GM23338 (cell line): ENCODE data around the gene OR10P1. TPM values are rescaled to one million over a fixed set of nuclear protein-coding genes. Genes with fewer than 3 reads are reported as not detected.

Source experiments
- CREB1 ChIP-seq: fragments of 250-450 bp; sonication (Bioruptor Pico); IDR thresholded peaks from 2 replicates; pipeline ENCODE4 v1.5.0; 2020; ENCODE audit warnings: low read depth, mild to moderate bottlenecking, moderate library complexity
- ETS1 ChIP-seq: IDR thresholded peaks from 2 replicates; pipeline ENCODE4 v1.6.1; 2016; ENCODE audit warnings: antibody characterized with exemption
- EZH2 ChIP-seq: fragments of 200-600 bp; sonication (generic); IDR thresholded peaks from one replicate; pipeline ENCODE4 v1.8.0; 2017; ENCODE audit warnings: antibody characterized with exemption, mild to moderate bottlenecking, low read depth; ENCODE audit not compliant: unreplicated experiment
- JUNB ChIP-seq: IDR thresholded peaks from one replicate; pipeline ENCODE4 v1.6.1; 2016; ENCODE audit warnings: antibody characterized with exemption; ENCODE audit not compliant: unreplicated experiment
- STAT1 ChIP-seq: IDR thresholded peaks from one replicate; pipeline ENCODE4 v1.6.1; 2016; ENCODE audit warnings: antibody characterized with exemption; ENCODE audit not compliant: unreplicated experiment
- polyA plus RNA-seq: library from polyadenylated mRNA; unstranded; fragments of >200 nt; fragmentation: Nextera tagmentation; extraction: Ambion mirVana; gene quantifications from 2 replicates; pipeline ENCODE4 v1.2.1, GENCODE V29; 2016
- total RNA-seq: library from RNA; depleted of rRNA; stranded (reverse); fragments of >200 nt; shearing (Covaris generic); gene quantifications from 2 replicates; pipeline ENCODE4 v1.2.3, GENCODE V29; 2014
- TF ChIP-seq, protein P1 (sequence below): fragments of 250-450 bp; sonication (Bioruptor Pico); IDR thresholded peaks from 2 replicates; pipeline ENCODE4 v1.5.0; 2020; ENCODE audit warnings: mild to moderate bottlenecking, moderate library complexity
- TF ChIP-seq, protein P2 (sequence below): IDR thresholded peaks from one replicate; pipeline ENCODE4 v1.6.1; 2018; ENCODE audit warnings: antibody characterized with exemption; ENCODE audit not compliant: unreplicated experiment
- TF ChIP-seq, protein P3 (sequence below), 2 experiments: fragments of 200-600 bp in 1 of 2; sonication (generic) in 1 of 2; conservative IDR thresholded peaks; 2 replicates each; pipeline versions ENCODE4 v1.5.1 to v1.6.1; 2016 to 2017; ENCODE audit warnings: antibody characterized with exemption in 2 of 2, low read depth in 2 of 2, mild to moderate bottlenecking in 2 of 2, moderate library complexity in 1 of 2

Gene OR10P1
- total and polyA plus RNA-seq, 2 experiments from 2014 or later, result not detected

DNA sequence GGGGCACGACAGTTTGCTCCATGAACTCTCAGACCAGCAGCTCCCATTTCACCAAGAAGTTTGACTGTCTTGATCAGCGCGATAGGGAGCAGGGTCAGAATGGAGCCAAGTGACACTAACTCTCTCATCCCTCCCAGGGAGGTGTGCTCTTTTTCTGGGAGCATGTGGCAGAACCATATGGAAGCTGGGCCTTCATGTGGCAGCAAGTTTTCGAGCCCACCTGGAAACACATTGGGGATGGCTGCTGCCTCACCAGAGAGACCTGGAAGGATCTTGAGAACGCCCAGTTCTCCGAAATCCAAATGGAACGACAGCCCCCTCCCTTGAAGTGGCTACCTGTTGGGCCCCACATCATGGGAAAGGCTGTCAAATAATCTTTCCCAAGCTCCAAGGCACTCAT is 47.0 kb downstream of the OR10P1 start (continued):
- TF ChIP-seq, protein P1, sequence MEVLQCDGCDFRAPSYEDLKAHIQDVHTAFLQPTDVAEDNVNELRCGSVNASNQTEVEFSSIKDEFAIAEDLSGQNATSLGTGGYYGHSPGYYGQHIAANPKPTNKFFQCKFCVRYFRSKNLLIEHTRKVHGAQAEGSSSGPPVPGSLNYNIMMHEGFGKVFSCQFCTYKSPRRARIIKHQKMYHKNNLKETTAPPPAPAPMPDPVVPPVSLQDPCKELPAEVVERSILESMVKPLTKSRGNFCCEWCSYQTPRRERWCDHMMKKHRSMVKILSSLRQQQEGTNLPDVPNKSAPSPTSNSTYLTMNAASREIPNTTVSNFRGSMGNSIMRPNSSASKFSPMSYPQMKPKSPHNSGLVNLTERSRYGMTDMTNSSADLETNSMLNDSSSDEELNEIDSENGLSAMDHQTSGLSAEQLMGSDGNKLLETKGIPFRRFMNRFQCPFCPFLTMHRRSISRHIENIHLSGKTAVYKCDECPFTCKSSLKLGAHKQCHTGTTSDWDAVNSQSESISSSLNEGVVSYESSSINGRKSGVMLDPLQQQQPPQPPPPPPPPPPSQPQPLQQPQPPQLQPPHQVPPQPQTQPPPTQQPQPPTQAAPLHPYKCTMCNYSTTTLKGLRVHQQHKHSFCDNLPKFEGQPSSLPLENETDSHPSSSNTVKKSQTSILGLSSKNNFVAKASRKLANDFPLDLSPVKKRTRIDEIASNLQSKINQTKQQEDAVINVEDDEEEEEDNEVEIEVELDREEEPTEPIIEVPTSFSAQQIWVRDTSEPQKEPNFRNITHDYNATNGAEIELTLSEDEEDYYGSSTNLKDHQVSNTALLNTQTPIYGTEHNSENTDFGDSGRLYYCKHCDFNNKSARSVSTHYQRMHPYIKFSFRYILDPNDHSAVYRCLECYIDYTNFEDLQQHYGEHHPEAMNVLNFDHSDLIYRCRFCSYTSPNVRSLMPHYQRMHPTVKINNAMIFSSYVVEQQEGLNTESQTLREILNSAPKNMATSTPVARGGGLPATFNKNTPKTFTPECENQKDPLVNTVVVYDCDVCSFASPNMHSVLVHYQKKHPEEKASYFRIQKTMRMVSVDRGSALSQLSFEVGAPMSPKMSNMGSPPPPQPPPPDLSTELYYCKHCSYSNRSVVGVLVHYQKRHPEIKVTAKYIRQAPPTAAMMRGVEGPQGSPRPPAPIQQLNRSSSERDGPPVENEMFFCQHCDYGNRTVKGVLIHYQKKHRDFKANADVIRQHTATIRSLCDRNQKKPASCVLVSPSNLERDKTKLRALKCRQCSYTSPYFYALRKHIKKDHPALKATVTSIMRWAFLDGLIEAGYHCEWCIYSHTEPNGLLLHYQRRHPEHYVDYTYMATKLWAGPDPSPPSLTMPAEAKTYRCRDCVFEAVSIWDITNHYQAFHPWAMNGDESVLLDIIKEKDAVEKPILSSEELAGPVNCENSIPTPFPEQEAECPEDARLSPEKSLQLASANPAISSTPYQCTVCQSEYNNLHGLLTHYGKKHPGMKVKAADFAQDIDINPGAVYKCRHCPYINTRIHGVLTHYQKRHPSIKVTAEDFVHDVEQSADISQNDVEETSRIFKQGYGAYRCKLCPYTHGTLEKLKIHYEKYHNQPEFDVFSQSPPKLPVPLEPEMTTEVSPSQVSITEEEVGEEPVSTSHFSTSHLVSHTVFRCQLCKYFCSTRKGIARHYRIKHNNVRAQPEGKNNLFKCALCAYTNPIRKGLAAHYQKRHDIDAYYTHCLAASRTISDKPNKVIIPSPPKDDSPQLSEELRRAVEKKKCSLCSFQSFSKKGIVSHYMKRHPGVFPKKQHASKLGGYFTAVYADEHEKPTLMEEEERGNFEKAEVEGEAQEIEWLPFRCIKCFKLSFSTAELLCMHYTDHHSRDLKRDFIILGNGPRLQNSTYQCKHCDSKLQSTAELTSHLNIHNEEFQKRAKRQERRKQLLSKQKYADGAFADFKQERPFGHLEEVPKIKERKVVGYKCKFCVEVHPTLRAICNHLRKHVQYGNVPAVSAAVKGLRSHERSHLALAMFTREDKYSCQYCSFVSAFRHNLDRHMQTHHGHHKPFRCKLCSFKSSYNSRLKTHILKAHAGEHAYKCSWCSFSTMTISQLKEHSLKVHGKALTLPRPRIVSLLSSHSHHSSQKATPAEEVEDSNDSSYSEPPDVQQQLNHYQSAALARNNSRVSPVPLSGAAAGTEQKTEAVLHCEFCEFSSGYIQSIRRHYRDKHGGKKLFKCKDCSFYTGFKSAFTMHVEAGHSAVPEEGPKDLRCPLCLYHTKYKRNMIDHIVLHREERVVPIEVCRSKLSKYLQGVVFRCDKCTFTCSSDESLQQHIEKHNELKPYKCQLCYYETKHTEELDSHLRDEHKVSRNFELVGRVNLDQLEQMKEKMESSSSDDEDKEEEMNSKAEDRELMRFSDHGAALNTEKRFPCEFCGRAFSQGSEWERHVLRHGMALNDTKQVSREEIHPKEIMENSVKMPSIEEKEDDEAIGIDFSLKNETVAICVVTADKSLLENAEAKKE (CRISPR knock-in tag), result no peak
- TF ChIP-seq STAT1, result no peak
- TF ChIP-seq, protein P2, sequence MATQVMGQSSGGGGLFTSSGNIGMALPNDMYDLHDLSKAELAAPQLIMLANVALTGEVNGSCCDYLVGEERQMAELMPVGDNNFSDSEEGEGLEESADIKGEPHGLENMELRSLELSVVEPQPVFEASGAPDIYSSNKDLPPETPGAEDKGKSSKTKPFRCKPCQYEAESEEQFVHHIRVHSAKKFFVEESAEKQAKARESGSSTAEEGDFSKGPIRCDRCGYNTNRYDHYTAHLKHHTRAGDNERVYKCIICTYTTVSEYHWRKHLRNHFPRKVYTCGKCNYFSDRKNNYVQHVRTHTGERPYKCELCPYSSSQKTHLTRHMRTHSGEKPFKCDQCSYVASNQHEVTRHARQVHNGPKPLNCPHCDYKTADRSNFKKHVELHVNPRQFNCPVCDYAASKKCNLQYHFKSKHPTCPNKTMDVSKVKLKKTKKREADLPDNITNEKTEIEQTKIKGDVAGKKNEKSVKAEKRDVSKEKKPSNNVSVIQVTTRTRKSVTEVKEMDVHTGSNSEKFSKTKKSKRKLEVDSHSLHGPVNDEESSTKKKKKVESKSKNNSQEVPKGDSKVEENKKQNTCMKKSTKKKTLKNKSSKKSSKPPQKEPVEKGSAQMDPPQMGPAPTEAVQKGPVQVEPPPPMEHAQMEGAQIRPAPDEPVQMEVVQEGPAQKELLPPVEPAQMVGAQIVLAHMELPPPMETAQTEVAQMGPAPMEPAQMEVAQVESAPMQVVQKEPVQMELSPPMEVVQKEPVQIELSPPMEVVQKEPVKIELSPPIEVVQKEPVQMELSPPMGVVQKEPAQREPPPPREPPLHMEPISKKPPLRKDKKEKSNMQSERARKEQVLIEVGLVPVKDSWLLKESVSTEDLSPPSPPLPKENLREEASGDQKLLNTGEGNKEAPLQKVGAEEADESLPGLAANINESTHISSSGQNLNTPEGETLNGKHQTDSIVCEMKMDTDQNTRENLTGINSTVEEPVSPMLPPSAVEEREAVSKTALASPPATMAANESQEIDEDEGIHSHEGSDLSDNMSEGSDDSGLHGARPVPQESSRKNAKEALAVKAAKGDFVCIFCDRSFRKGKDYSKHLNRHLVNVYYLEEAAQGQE, result no peak
- TF ChIP-seq ETS1, result no peak
- TF ChIP-seq JUNB, result no peak
- TF ChIP-seq, protein P3, sequence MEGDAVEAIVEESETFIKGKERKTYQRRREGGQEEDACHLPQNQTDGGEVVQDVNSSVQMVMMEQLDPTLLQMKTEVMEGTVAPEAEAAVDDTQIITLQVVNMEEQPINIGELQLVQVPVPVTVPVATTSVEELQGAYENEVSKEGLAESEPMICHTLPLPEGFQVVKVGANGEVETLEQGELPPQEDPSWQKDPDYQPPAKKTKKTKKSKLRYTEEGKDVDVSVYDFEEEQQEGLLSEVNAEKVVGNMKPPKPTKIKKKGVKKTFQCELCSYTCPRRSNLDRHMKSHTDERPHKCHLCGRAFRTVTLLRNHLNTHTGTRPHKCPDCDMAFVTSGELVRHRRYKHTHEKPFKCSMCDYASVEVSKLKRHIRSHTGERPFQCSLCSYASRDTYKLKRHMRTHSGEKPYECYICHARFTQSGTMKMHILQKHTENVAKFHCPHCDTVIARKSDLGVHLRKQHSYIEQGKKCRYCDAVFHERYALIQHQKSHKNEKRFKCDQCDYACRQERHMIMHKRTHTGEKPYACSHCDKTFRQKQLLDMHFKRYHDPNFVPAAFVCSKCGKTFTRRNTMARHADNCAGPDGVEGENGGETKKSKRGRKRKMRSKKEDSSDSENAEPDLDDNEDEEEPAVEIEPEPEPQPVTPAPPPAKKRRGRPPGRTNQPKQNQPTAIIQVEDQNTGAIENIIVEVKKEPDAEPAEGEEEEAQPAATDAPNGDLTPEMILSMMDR (conservative IDR thresholded peaks at IDR 0.05; ENCODE audit: low read depth in 2 of 2), result no peak
- no peak for TF ChIP-seq EZH2
- TF ChIP-seq CREB1 (CRISPR knock-in tag), result no peak
